ENCODE results near the gene MAP3K15. TPM values are rescaled to one million over a fixed set of nuclear protein-coding genes. Genes with fewer than 3 reads are reported as not detected.

Gene MAP3K15
- total RNA-seq, 1 experiment from 2014 or later, result 1.2 TPM

- Histone ChIP-seq H4K8ac (replicated peaks; ENCODE audit: insufficient read length, low read depth, low read length) (no peak overlapping the region), H2BK5ac (ENCODE audit: insufficient read length, low read length) (no peak overlapping the region), H2BK12ac (ENCODE audit: insufficient read length, low read depth, low read length) (no peak overlapping the region), H3K4me1 (ENCODE audit: insufficient read depth, low read length) (no peaks in the 10 kb centered on the region), H3K18ac (ENCODE audit: insufficient read length, low read depth, low read length) (no peak overlapping the region), H2BK15ac (ENCODE audit: low read depth, low read length) (no peak overlapping the region), H3K23ac (ENCODE audit: insufficient read length, low read depth, low read length) (no peak overlapping the region), H3T11ph (ENCODE audit: low read length) (no peak overlapping the region), H2BK120ac (ENCODE audit: low read depth, low read length, poor library complexity, severe bottlenecking) (no peak overlapping the region), H3K79me1 (ENCODE audit: insufficient read depth, low read depth, low read length, poor library complexity, severe bottlenecking) (no peaks in the 10 kb centered on the region), H3K23me2 (ENCODE audit: insufficient read length, low read depth, low read length, poor library complexity, severe bottlenecking) (no peaks in the 10 kb centered on the region), H3K4ac (ENCODE audit: low read depth, low read length) (no peak overlapping the region), H3K27me3 (ENCODE audit: insufficient read depth, low read length) (no peaks in the 10 kb centered on the region), H2AK5ac (ENCODE audit: insufficient read length, low read length) (no peak overlapping the region), H3K9ac (ENCODE audit: extremely low read depth, insufficient read length, low read length) (no peak overlapping the region), H2AFZ (ENCODE audit: low read length) (no peak overlapping the region), H3K79me2 (ENCODE audit: insufficient read depth, low read length) (no peaks in the 10 kb centered on the region), H4K5ac (ENCODE audit: insufficient read length, low read depth, low read length) (no peak overlapping the region), H3K56ac (ENCODE audit: insufficient read length, low read depth, low read length) (no peak overlapping the region), H3K27ac (ENCODE audit: insufficient read length, low read depth, low read length) (no peak overlapping the region), H3K4me2 (ENCODE audit: insufficient read depth, insufficient read length, low read length) (no peak overlapping the region), H4K91ac (ENCODE audit: insufficient read length, low read depth, low read length) (no peak overlapping the region), H3K9me3 (ENCODE audit: control insufficient read depth, low read depth, low read length) (peaks cover 51% of the 10 kb centered on the region), H4K20me1 (ENCODE audit: control insufficient read depth, insufficient read depth, insufficient read length) (no peaks in the 10 kb centered on the region), H2BK20ac (ENCODE audit: low read depth, low read length, poor library complexity, severe bottlenecking) (no peak overlapping the region), H3K14ac (ENCODE audit: insufficient read depth, low read length) (no peak overlapping the region)
- Mint-ChIP-seq H3K36me3 (ENCODE audit: insufficient read depth in 1 of 3, low read depth in 3 of 3) (peaks cover 4 to 13% (median 10%) of the 10 kb centered on the region in 3 experiments), H3K27me3 (ENCODE audit: low read depth) (no peaks in the 10 kb centered on the region; the same call in 1 of the 2 replicates), H3K9me3 (peaks cover 61 to 77% of the 10 kb centered on the region in 2 experiments), H3K4me1 (no peaks in the 10 kb centered on the region), H3K4me3 (no peak overlapping the region), H3K27ac (no peak overlapping the region)
- DNase-seq, result no peak
- TF ChIP-seq CTCF (conservative IDR thresholded peaks at IDR 0.05), result no peak
- no CpG with 5 or more reads among the region's 2 CpGs for WGBS (ENCODE audit: extremely low coverage, insufficient read length, low lambda C conversion rate)
Observed at GRCh38 chrX:19410259-19410658, 105.0 kb downstream of the MAP3K15 start.
